ENCODE data around the gene CTBP2.

The CTBP2 gene

GRCh38 chr10:125002047-125002422 lies 158.3 kb downstream of the CTBP2 start:
- no peak for TF ChIP-seq ZFX (IDR thresholded peaks at IDR 0.05)
- no peak for TF ChIP-seq CTCF (conservative IDR thresholded peaks at IDR 0.05)
- no peak overlapping the region for H3K27ac ChIP-seq

GRCh38 chr10:125001313-125002046 lies 158.9 kb downstream of the CTBP2 start:
- TF ChIP-seq ZFX (IDR thresholded peaks at IDR 0.05), result no peak
- no peak for TF ChIP-seq CTCF (conservative IDR thresholded peaks at IDR 0.05)
- H3K27ac ChIP-seq, result no peak overlapping the region

GRCh38 chr10:125000366-125001312 lies 159.7 kb downstream of the CTBP2 start:
- no peak overlapping the region; the same call in 1 of the 2 replicates for H3K27ac ChIP-seq
- TF ChIP-seq ZFX (IDR thresholded peaks at IDR 0.05) (no peak), CTCF (conservative IDR thresholded peaks at IDR 0.05) (no peak)

GRCh38 chr10:124999433-125000365 lies 160.7 kb downstream of the CTBP2 start:
- TF ChIP-seq ZFX (IDR thresholded peaks at IDR 0.05) (no peak), CTCF (conservative IDR thresholded peaks at IDR 0.05) (no peak)
- H3K27ac ChIP-seq, result no peak overlapping the region

- H3K27ac ChIP-seq, result no peak overlapping the region
- no peak for TF ChIP-seq CTCF (conservative IDR thresholded peaks at IDR 0.05)
- TF ChIP-seq ZFX (IDR thresholded peaks at IDR 0.05), result no peak
Observed at GRCh38 chr10:124998624-124999291, 161.6 kb downstream of the CTBP2 start.

GRCh38 chr10:124997771-124998623 lies 162.4 kb downstream of the CTBP2 start:
- H3K27ac ChIP-seq, result no peak overlapping the region
- TF ChIP-seq CTCF (conservative IDR thresholded peaks at IDR 0.05), result no peak
- no peak for TF ChIP-seq ZFX (IDR thresholded peaks at IDR 0.05)

Measured in C4-2B (cell line).